OCI-LY3 (cell line): ENCODE measurements around the gene GLYR1.

ENCODE experiments used
- EZH2phosphoT487 ChIP-seq: fragments of 200-600 bp; shearing (Covaris generic); IDR thresholded peaks from 2 replicates; pipeline ENCODE4 v1.6.1; 2018; ENCODE audit warnings: antibody characterized with exemption, mixed run types, low read depth
- TF ChIP-seq, protein P1 (sequence below): fragments of 200-600, 300-600 bp; sonication (generic); IDR thresholded peaks from 2 replicates; pipeline ENCODE4 v1.5.1; 2014; ENCODE audit warnings: antibody characterized with exemption, low read length, low read depth

DNA sequence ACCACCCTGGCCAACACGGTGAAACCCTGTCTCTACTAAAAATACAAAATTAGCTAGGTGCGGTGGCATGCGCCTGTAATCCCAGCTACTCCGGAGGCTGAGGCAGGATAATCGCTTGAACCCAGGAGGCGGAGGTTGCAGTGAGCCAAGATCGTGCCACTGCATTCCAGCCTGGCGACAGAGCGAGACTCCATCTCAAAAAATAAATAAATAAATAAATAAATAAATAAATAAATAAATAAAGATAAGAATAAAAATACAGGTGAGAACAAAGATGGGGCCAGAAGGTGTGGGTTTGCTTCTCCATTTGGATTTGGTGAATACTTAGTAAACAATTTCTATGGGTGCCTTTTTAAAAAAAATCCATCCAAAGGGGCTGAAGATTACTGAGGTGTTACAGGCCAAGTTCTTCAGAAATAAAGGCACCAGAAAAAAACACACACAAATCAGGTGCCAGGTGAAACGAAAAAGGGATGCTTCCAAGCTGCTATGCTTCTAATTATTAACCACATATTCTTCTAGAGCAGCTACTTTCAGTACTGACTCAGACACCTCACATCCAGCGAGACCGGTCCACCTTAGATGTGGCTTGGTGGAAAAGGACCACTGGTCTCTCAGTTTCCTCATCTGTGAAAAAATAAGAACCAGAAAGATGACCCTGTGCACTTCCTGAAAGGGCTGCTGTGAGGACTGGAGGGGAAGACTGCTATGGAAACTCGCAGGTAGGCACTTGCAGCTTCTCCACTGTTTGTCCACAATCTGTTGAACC is 9.2 kb downstream of the GLYR1 start:
- TF ChIP-seq, protein P1, sequence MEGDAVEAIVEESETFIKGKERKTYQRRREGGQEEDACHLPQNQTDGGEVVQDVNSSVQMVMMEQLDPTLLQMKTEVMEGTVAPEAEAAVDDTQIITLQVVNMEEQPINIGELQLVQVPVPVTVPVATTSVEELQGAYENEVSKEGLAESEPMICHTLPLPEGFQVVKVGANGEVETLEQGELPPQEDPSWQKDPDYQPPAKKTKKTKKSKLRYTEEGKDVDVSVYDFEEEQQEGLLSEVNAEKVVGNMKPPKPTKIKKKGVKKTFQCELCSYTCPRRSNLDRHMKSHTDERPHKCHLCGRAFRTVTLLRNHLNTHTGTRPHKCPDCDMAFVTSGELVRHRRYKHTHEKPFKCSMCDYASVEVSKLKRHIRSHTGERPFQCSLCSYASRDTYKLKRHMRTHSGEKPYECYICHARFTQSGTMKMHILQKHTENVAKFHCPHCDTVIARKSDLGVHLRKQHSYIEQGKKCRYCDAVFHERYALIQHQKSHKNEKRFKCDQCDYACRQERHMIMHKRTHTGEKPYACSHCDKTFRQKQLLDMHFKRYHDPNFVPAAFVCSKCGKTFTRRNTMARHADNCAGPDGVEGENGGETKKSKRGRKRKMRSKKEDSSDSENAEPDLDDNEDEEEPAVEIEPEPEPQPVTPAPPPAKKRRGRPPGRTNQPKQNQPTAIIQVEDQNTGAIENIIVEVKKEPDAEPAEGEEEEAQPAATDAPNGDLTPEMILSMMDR: no peak
- no peak for TF ChIP-seq EZH2phosphoT487
